Stimulated activated effector memory CD8-positive, alpha-beta T cell treated with anti-CD3 and anti-CD28 coated beads, Interleukin-12 subunit alpha, Interleukin-12 subunit beta, amount 100 ng/mL, for 72 hours (primary cell): ENCODE results near the gene ARHGAP45.

ENCODE experiments used
- ATAC-seq: fragments of 150-1000 bp; cut with Tn5 transposase; 2 replicates; pipeline ENCODE4 v1.10.0; 2021
- DNase-seq, 2 donors: peaks; one replicate each; pipeline ENCODE4 v3.0.0; 2021 to 2022; ENCODE audit warnings: low spot score in 2 of 2
- H3K27ac Mint-ChIP-seq: one replicate; pipeline ENCODE4 v1.8.0; 2022; ENCODE audit warnings: mild to moderate bottlenecking, mixed read lengths
- H3K36me3 Mint-ChIP-seq: one replicate; pipeline ENCODE4 v1.8.0; 2022; ENCODE audit warnings: mild to moderate bottlenecking, mixed read lengths
- H3K4me1 Mint-ChIP-seq: one replicate; pipeline ENCODE4 v1.8.0; 2022; ENCODE audit warnings: mixed read lengths
- H3K4me3 Mint-ChIP-seq: one replicate; pipeline ENCODE4 v1.8.0; 2022; ENCODE audit warnings: mild to moderate bottlenecking, mixed read lengths
- H3K9me3 Mint-ChIP-seq: one replicate; pipeline ENCODE4 v1.8.0; 2022; ENCODE audit warnings: mixed read lengths

Gene ARHGAP45

GRCh38 chr19:1093811-1094553, 27.0 kb downstream of the ARHGAP45 start:
- peaks cover 76% of the 10 kb centered on the region for H3K36me3 Mint-ChIP-seq
- peak overlapping the region; percentile 94 for H3K27ac Mint-ChIP-seq
- peak overlapping the region; percentile 87 for H3K4me3 Mint-ChIP-seq
- H3K9me3 Mint-ChIP-seq, result no peaks in the 10 kb centered on the region
- H3K4me1 Mint-ChIP-seq, result peaks cover 62% of the 10 kb centered on the region
- no peak for ATAC-seq
- DNase-seq, result no peak

- peak; percentile 1 for ATAC-seq
- Mint-ChIP-seq H3K27ac (peak overlapping the region; percentile 94), H3K36me3 (peaks cover 76% of the 10 kb centered on the region), H3K9me3 (no peaks in the 10 kb centered on the region), H3K4me1 (peaks cover 63% of the 10 kb centered on the region), H3K4me3 (peak overlapping the region; percentile 87)
- DNase-seq, result no peak
Measured at GRCh38 chr19:1094655-1094977, 27.6 kb downstream of the ARHGAP45 start.

- ATAC-seq, result peak; percentile 92
- Mint-ChIP-seq H3K4me3 (peak within 1 kb of the TSS; percentile 87), H3K27ac (peak within 1 kb of the TSS; percentile 94), H3K9me3 (no peaks in the 10 kb centered on the region), H3K4me1 (peaks cover 68% of the 10 kb centered on the region), H3K36me3 (peaks cover 73% of the 10 kb centered on the region)
- peak; percentile 99 to 100 for DNase-seq
Measured at GRCh38 chr19:1094978-1095701, 28.2 kb downstream of the ARHGAP45 start, which contains the start of gene POLR2E. POLR2E (minus strand) TSS chr19:1095375; CDS start chr19:1095315, 60 bp downstream.

GRCh38 chr19:1097810-1098176, 30.8 kb downstream of the ARHGAP45 start:
- ATAC-seq (no peak), DNase-seq (no peak)
- Mint-ChIP-seq H3K27ac (peak overlapping the region; percentile 89), H3K4me3 (peak overlapping the region; percentile 34), H3K36me3 (peaks cover 67% of the 10 kb centered on the region), H3K4me1 (peaks cover 77% of the 10 kb centered on the region), H3K9me3 (no peaks in the 10 kb centered on the region)

- H3K4me1 Mint-ChIP-seq, result peaks cover 81% of the 10 kb centered on the region
- H3K9me3 Mint-ChIP-seq, result no peaks in the 10 kb centered on the region
- no peak for DNase-seq
- H3K36me3 Mint-ChIP-seq, result peaks cover 67% of the 10 kb centered on the region
- peak overlapping the region; percentile 34 for H3K4me3 Mint-ChIP-seq
- ATAC-seq, result no peak
- H3K27ac Mint-ChIP-seq, result peak overlapping the region; percentile 89
Measured at GRCh38 chr19:1098177-1099051, 31.4 kb downstream of the ARHGAP45 start.

GRCh38 chr19:1101337-1101698, 34.4 kb downstream of the ARHGAP45 start:
- H3K4me3 Mint-ChIP-seq, result peak overlapping the region; percentile 75
- ATAC-seq, result no peak
- peaks cover 66% of the 10 kb centered on the region for H3K36me3 Mint-ChIP-seq
- peak overlapping the region; percentile 94 for H3K27ac Mint-ChIP-seq
- H3K9me3 Mint-ChIP-seq, result no peaks in the 10 kb centered on the region
- DNase-seq, result no peak
- peaks cover 54% of the 10 kb centered on the region for H3K4me1 Mint-ChIP-seq

- Mint-ChIP-seq H3K4me1 (peaks cover 50% of the 10 kb centered on the region), H3K36me3 (peaks cover 79% of the 10 kb centered on the region), H3K4me3 (peak overlapping the region; percentile 75), H3K27ac (peak overlapping the region; percentile 94), H3K9me3 (no peaks in the 10 kb centered on the region)
- ATAC-seq, result peak; percentile 73
- DNase-seq, result peak; percentile 68 to 91
Measured at GRCh38 chr19:1102407-1103131, 35.6 kb downstream of the ARHGAP45 start.

GRCh38 chr19:1103132-1103707, 36.3 kb downstream of the ARHGAP45 start:
- H3K4me3 Mint-ChIP-seq, result peak overlapping the region; percentile 75
- H3K36me3 Mint-ChIP-seq, result peaks cover 79% of the 10 kb centered on the region
- ATAC-seq, result no peak
- no peak for DNase-seq
- peak overlapping the region; percentile 94 for H3K27ac Mint-ChIP-seq
- no peaks in the 10 kb centered on the region for H3K9me3 Mint-ChIP-seq
- peaks cover 43% of the 10 kb centered on the region for H3K4me1 Mint-ChIP-seq

GRCh38 chr19:1103708-1104310, 36.8 kb downstream of the ARHGAP45 start, which contains the start of gene GPX4:
GPX4 (plus strand) TSS chr19:1103994; CDS start chr19:1104044, 50 bp downstream.
- Mint-ChIP-seq H3K9me3 (no peaks in the 10 kb centered on the region), H3K4me1 (peaks cover 37% of the 10 kb centered on the region), H3K4me3 (peak within 1 kb of the TSS; percentile 75), H3K36me3 (peaks cover 78% of the 10 kb centered on the region), H3K27ac (peak within 1 kb of the TSS; percentile 94)
- DNase-seq (peak; percentile 89 to 97), ATAC-seq (peak; percentile 72)

GRCh38 chr19:1104311-1105007, 37.5 kb downstream of the ARHGAP45 start:
- DNase-seq (peak; percentile 72 to 86), ATAC-seq (peak; percentile 34)
- H3K4me1 Mint-ChIP-seq, result peaks cover 31% of the 10 kb centered on the region
- H3K4me3 Mint-ChIP-seq, result peak overlapping the region; percentile 75
- peak overlapping the region; percentile 60 for H3K27ac Mint-ChIP-seq
- H3K9me3 Mint-ChIP-seq, result no peaks in the 10 kb centered on the region
- peaks cover 76% of the 10 kb centered on the region for H3K36me3 Mint-ChIP-seq

GRCh38 chr19:1105008-1105872, 38.3 kb downstream of the ARHGAP45 start:
- ATAC-seq (no peak), DNase-seq (no peak)
- H3K4me1 Mint-ChIP-seq, result peaks cover 23% of the 10 kb centered on the region
- no peaks in the 10 kb centered on the region for H3K9me3 Mint-ChIP-seq
- peak overlapping the region; percentile 75 for H3K4me3 Mint-ChIP-seq
- peaks cover 80% of the 10 kb centered on the region for H3K36me3 Mint-ChIP-seq
- H3K27ac Mint-ChIP-seq, result peak overlapping the region; percentile 60

- ATAC-seq (no peak), DNase-seq (no peak)
- Mint-ChIP-seq H3K4me1 (peaks cover 21% of the 10 kb centered on the region), H3K9me3 (no peaks in the 10 kb centered on the region), H3K36me3 (peaks cover 83% of the 10 kb centered on the region), H3K27ac (peak overlapping the region; percentile 78), H3K4me3 (peak overlapping the region; percentile 75)
Measured at GRCh38 chr19:1105873-1106840, 39.2 kb downstream of the ARHGAP45 start.
